Measurements from ENCODE around the gene KLHL26. TPM values are rescaled to one million over a fixed set of nuclear protein-coding genes. Genes with fewer than 3 reads are reported as not detected.

KLHL26 gene
- total and polyA plus RNA-seq, 2 of the 4 experiments (the other 2 are of a cell fraction) = 2.2 to 4.7 TPM

DNA sequence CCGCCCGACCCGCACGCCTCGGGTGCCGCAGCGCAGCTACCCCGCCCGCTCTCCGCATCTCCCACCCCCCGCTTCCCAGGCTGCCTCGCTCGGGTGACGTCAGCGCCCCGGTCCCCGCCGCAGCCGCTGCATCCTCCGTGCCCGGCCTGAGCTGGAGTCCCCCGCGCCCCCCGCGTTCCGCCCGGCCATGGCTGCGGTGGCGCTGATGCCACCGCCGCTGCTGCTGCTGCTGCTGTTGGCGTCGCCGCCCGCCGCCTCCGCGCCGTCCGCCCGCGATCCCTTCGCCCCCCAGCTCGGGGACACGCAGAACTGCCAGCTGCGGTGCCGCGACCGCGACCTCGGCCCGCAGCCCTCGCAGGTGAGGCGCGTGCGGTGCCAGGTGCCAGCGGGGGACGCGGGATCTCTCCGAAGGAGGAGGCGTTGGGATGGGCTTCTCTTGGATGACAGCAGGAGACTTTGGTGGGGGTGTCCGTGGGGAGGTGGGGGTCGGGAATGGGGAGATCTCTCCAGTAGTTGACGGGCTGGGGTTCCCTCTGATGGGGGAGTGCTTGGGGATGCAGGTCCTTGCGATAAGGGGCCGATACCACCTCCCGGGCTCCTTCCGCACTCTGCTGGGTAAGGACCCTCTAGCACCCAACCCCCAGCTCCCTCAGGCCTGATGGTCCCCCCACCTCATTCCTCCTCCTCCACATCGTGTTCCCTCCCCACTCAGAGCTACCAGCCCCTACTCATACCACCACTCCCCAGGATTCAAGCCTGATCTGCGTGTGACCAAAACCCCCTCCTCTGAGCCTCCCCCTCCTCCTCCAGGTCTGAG, 23.8 kb upstream of the KLHL26 start, which contains the start of gene TMEM59L:
Gene TMEM59L (plus strand): TSS at position 99 of the 817 bp plus-strand sequence. CDS start 89 bp downstream, at position 188.
- Histone ChIP-seq H3K18ac (ENCODE audit: low read depth, low read length) (no peak within 1 kb of the TSS), H3K27ac (ENCODE audit: insufficient read depth, low read length) (no peak within 1 kb of the TSS; the same call in 1 of the 2 replicates), H4K8ac (ENCODE audit: low read depth in 2 of 2, low read length in 2 of 2) (peak within 1 kb of the TSS in 1 of 2 experiments; percentile 79; a peak in 1 of 4 replicates), H4K91ac (ENCODE audit: insufficient read depth, low read depth, low read length) (no peak within 1 kb of the TSS; the same call in 1 of the 2 replicates), H3K23ac (ENCODE audit: low read depth, low read length) (peak within 1 kb of the TSS; percentile 38; the same call in 1 of the 2 replicates), H3K56ac (ENCODE audit: extremely low read depth, insufficient read depth, low read length) (no peak within 1 kb of the TSS; the same call in 1 of the 2 replicates), H2BK20ac (ENCODE audit: low read depth, low read length) (no peak within 1 kb of the TSS), H2AK5ac (ENCODE audit: low read depth, low read length) (peak within 1 kb of the TSS; percentile 76), H3K14ac (replicated peaks; ENCODE audit: low read depth, low read length) (no peak within 1 kb of the TSS; the same call in 1 of the 2 replicates), H3K9ac (ENCODE audit: low read depth, low read length) (peak within 1 kb of the TSS; percentile 41), H3K4me1 (ENCODE audit: control insufficient read depth, insufficient read depth, low read length) (peaks cover 7% of the 10 kb centered on the region; the same call in 1 of the 2 replicates), H2AK9ac (replicated peaks; ENCODE audit: low read depth, low read length, poor library complexity) (peak within 1 kb of the TSS; percentile 50), H3K79me1 (ENCODE audit: low read depth in 1 of 2, low read length in 2 of 2) (no peaks in the 10 kb centered on the region), H2BK5ac (ENCODE audit: low read depth, low read length, poor library complexity, severe bottlenecking) (no peak within 1 kb of the TSS), H4K5ac (ENCODE audit: low read depth, low read length) (no peak within 1 kb of the TSS), H3K27me3 (ENCODE audit: control insufficient read depth, insufficient read depth, low read length) (peaks cover 57% of the 10 kb centered on the region), H3K9me1 (ENCODE audit: insufficient read depth, low read length) (no peaks in the 10 kb centered on the region), H2BK15ac (ENCODE audit: low read depth, low read length) (no peak within 1 kb of the TSS), H3K4ac (ENCODE audit: low read depth, low read length) (no peak within 1 kb of the TSS), H3K9me3 (ENCODE audit: control insufficient read depth, insufficient read depth, low read length) (peaks cover 4% of the 10 kb centered on the region; the same call in 1 of the 2 replicates), H2BK120ac (ENCODE audit: low read depth, low read length) (no peak within 1 kb of the TSS), H3K4me2 (ENCODE audit: low read depth, low read length) (peak within 1 kb of the TSS; percentile 91), H2AFZ (replicated peaks; ENCODE audit: low read length, poor library complexity) (peak within 1 kb of the TSS; percentile 93), H4K20me1 (ENCODE audit: insufficient read depth, low read length) (peaks cover 4% of the 10 kb centered on the region; the same call in 1 of the 2 replicates), H3K4me3 (ENCODE audit: insufficient read depth, low read depth, low read length) (peak within 1 kb of the TSS; percentile 69), H3K36me3 (ENCODE audit: control insufficient read depth, insufficient read depth, low read length) (no peaks in the 10 kb centered on the region)
- BruUV-seq (replicated peaks) = no TSS peak
- intact Hi-C loops (cut with micrococcal nuclease) (no loop called here), dilution Hi-C loops (cut with HindIII; ENCODE audit: low sequenced_read_pairs, unreplicated experiment) (no loop called here), in situ Hi-C loops (cut with MboI; ENCODE audit: low sequenced_read_pairs) (no loop called here)
- TF ChIP-seq NFE2L2 (IDR thresholded peaks at IDR 0.05; ENCODE audit: low read depth, low read length) = no peak
- ATAC-seq (ENCODE audit: low read depth) (peak; percentile 72), DNase-seq (no peak)
- ChIA-PET CTCF (no interaction called here), POLR2A (ENCODE audit: unreplicated experiment) (no interaction called here)
- WGBS, 2 experiments (ENCODE audit: extremely low coverage in 2 of 2, insufficient read length in 1 of 2) = 2% methylated on average over 30 of the region's 70 CpGs; no CpG with 5 or more reads in 1 of the 2 experiments

Measured in IMR-90 (cell line).